Measurements from ENCODE around the gene SLC9B1.

Gene SLC9B1

GRCh38 chr4:103032574-103032973, 13.1 kb upstream of the SLC9B1 start:
- in situ Hi-C loops (cut with HindIII; ENCODE audit: low pct_ligation_motif_present, low sequenced_read_pairs): no loop called here
- TF ChIP-seq, protein P1, sequence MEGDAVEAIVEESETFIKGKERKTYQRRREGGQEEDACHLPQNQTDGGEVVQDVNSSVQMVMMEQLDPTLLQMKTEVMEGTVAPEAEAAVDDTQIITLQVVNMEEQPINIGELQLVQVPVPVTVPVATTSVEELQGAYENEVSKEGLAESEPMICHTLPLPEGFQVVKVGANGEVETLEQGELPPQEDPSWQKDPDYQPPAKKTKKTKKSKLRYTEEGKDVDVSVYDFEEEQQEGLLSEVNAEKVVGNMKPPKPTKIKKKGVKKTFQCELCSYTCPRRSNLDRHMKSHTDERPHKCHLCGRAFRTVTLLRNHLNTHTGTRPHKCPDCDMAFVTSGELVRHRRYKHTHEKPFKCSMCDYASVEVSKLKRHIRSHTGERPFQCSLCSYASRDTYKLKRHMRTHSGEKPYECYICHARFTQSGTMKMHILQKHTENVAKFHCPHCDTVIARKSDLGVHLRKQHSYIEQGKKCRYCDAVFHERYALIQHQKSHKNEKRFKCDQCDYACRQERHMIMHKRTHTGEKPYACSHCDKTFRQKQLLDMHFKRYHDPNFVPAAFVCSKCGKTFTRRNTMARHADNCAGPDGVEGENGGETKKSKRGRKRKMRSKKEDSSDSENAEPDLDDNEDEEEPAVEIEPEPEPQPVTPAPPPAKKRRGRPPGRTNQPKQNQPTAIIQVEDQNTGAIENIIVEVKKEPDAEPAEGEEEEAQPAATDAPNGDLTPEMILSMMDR (IDR thresholded peaks at IDR 0.05; ENCODE audit: low read depth, low read length, missing control alignments): peak; percentile 83
- Histone ChIP-seq H3K27me3 (replicated peaks) (no peaks in the 10 kb centered on the region), H3K4me3 (ENCODE audit: low read depth, low read length) (no peak overlapping the region), H3K27ac (no peak overlapping the region), H3K36me3 (replicated peaks) (no peaks in the 10 kb centered on the region)
- DNase-seq: peak; percentile 29

DNA sequence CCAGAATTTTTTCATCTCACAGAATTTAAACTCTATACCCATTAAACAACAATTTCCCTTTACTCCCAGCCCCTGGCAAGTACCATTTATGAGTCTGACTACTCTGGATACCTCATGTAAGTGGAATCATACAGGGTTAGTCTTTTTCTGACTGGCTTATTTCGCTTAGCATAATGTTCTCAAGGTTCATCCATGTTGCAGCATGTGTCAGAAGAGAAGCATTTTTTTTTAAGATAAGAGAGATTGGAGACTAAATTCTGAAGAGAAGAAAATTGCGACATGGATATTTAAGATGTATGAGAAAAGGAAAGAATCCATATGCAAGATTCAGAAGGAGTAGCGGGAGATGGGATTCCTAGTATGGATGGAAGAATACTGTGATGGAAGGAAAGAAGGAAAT, 11.3 kb upstream of the SLC9B1 start:
- in situ Hi-C loops (cut with HindIII; ENCODE audit: low pct_ligation_motif_present, low sequenced_read_pairs): no loop called here
- no peaks in the 10 kb centered on the region for H3K27me3 ChIP-seq (replicated peaks)
- H3K27ac ChIP-seq: no peak overlapping the region
- TF ChIP-seq, protein P1 (IDR thresholded peaks at IDR 0.05; ENCODE audit: low read depth, low read length, missing control alignments): no peak
- DNase-seq: no peak
- H3K4me3 ChIP-seq (ENCODE audit: low read depth, low read length): no peak overlapping the region
- H3K36me3 ChIP-seq (replicated peaks): no peaks in the 10 kb centered on the region

- no peak for DNase-seq
- in situ Hi-C loops (cut with HindIII; ENCODE audit: low pct_ligation_motif_present, low sequenced_read_pairs): no loop called here
Measured at GRCh38 chr4:103029300-103029699, 9.8 kb upstream of the SLC9B1 start.

GRCh38 chr4:103026868-103027267, 7.4 kb upstream of the SLC9B1 start:
- Histone ChIP-seq H3K4me3 (ENCODE audit: low read depth, low read length) (no peak overlapping the region), H3K27me3 (replicated peaks) (no peaks in the 10 kb centered on the region), H3K27ac (no peak overlapping the region), H3K36me3 (replicated peaks) (no peaks in the 10 kb centered on the region)
- TF ChIP-seq, protein P1 (IDR thresholded peaks at IDR 0.05; ENCODE audit: low read depth, low read length, missing control alignments): no peak
- no peak for DNase-seq
- in situ Hi-C loops (cut with HindIII; ENCODE audit: low pct_ligation_motif_present, low sequenced_read_pairs): no loop called here

More at GRCh38 chr4:103029300-103029699, 9.8 kb upstream of the SLC9B1 start:
- TF ChIP-seq, protein P1 (IDR thresholded peaks at IDR 0.05; ENCODE audit: low read depth, low read length, missing control alignments): no peak
- Histone ChIP-seq H3K27ac (no peak overlapping the region), H3K4me3 (ENCODE audit: low read depth, low read length) (no peak overlapping the region), H3K36me3 (replicated peaks) (no peaks in the 10 kb centered on the region), H3K27me3 (replicated peaks) (no peaks in the 10 kb centered on the region)

- H3K27me3 ChIP-seq (replicated peaks): no peaks in the 10 kb centered on the region
- in situ Hi-C loops (cut with HindIII; ENCODE audit: low pct_ligation_motif_present, low sequenced_read_pairs): loop anchor here (25.0 kb wide), 2 partner anchors 213 to 413 kb away; no protein-coding TSS in a partner anchor
- H3K27ac ChIP-seq: no peak overlapping the region
- TF ChIP-seq, protein P1 (IDR thresholded peaks at IDR 0.05; ENCODE audit: low read depth, low read length, missing control alignments): no peak
- H3K4me3 ChIP-seq (ENCODE audit: low read depth, low read length): no peak overlapping the region
- DNase-seq: no peak
- H3K36me3 ChIP-seq (replicated peaks): no peaks in the 10 kb centered on the region
Measured at GRCh38 chr4:103024996-103025395, 5.5 kb upstream of the SLC9B1 start.

DNA sequence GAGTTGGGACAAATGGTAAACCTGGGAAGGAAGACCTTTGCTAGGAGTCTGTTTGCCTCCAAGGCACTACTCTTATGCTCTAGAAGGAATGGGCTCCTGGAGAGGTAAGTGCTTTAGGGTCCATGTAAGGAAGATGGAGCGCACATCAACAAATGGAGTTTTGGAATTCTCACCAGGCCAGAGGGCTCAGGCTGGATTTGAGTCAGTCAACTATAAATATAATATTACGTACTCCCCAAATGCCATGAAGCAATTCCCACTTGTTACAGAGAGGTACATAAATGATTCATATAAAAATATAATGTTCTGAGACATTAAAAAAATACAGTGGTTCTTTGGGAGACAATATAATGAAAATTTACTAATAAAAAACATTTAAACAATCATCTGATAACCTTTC, 1.6 kb upstream of the SLC9B1 start:
- in situ Hi-C loops (cut with HindIII; ENCODE audit: low pct_ligation_motif_present, low sequenced_read_pairs): loop anchor here (25.0 kb wide), 2 partner anchors 209 to 409 kb away; no protein-coding TSS in a partner anchor
- DNase-seq: no peak

More for the DNA sequence above, 1.6 kb upstream of the SLC9B1 start:
- Histone ChIP-seq H3K4me3 (ENCODE audit: low read depth, low read length) (no peak overlapping the region), H3K27ac (no peak overlapping the region), H3K27me3 (replicated peaks) (no peaks in the 10 kb centered on the region), H3K36me3 (replicated peaks) (no peaks in the 10 kb centered on the region)
- TF ChIP-seq, protein P1 (IDR thresholded peaks at IDR 0.05; ENCODE audit: low read depth, low read length, missing control alignments): no peak
